ENCODE measurements around the gene ABCA13. TPM values are rescaled to one million over a fixed set of nuclear protein-coding genes. Genes with fewer than 3 reads are reported as not detected.

The ABCA13 gene
- total RNA-seq, 1 donor from 2014 or later: not detected

DNA sequence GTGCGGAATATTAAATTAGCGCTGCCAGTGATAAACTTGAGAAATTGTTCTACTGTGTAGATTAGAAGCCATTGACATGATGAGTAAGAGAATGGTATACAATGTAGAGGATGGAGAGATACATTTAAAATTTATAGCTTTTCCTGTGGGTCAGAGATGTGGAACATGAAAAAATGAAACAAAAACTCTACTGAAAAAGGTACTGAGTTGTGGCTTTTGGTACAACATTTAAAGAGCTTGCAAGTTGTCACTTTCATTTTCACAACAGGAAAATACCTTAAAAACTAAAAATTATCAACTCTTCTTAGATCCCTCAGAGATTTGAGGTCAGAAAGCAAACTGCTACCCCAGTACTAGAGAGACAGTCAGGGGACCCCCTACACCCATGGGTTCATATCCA, 404.3 kb downstream of the ABCA13 start:
- intact Hi-C loops (cut with micrococcal nuclease): no loop called here
- H3K9me3 Mint-ChIP-seq: no peaks in the 10 kb centered on the region
- no peak overlapping the region for H3K27ac Mint-ChIP-seq
- no peaks in the 10 kb centered on the region for H3K27me3 Mint-ChIP-seq
- DNase-seq: no peak
- no peaks in the 10 kb centered on the region for H3K36me3 Mint-ChIP-seq (ENCODE audit: low read depth)
- H3K4me3 Mint-ChIP-seq: no peak overlapping the region
- no peaks in the 10 kb centered on the region for H3K4me1 Mint-ChIP-seq

DNA sequence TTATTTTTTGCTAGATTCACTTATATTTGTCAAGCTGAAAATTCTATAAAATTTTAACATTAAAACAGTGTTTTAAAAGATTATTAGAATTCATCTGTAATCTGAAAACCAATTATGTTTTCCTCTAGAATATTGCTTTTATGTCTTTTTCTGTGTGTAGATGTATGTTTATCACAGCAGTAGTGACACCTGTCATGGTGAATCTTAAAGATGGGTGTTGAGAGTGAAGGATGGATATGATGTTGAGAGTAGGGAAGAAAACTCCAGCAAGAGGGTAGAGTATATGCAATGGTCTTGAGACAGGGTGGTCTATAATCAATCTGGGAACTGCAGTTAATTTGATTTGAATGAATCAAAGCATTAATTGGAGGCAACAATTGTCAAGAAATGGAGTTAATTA, 416.2 kb downstream of the ABCA13 start:
- intact Hi-C loops (cut with micrococcal nuclease): no loop called here
- H3K4me3 Mint-ChIP-seq: no peak overlapping the region
- no peak for DNase-seq
- no peak overlapping the region for H3K27ac Mint-ChIP-seq
- H3K4me1 Mint-ChIP-seq: no peaks in the 10 kb centered on the region
- no peaks in the 10 kb centered on the region for H3K36me3 Mint-ChIP-seq (ENCODE audit: low read depth)
- H3K27me3 Mint-ChIP-seq: no peaks in the 10 kb centered on the region
- H3K9me3 Mint-ChIP-seq: no peaks in the 10 kb centered on the region

DNA sequence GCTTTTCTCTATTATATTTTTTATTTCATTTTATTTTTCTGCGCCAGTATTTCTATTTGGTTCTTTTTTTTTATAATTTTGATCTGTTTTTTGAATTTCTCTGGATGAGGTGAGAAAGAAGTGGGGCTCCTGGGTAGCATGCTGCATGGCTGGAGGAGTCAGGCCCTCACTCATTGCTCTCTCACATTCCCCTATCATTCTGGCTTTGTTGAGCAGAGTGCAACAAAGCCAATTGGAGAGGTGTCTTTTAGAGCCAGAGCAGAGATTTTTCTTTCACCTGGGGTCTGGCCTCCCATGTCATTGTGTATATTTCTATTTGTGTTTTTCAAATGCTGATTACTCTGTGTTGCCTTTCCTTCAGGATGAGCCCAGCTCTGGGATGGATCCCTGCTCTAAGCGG, 423.1 kb downstream of the ABCA13 start:
- no peaks in the 10 kb centered on the region for H3K4me1 Mint-ChIP-seq
- H3K4me3 Mint-ChIP-seq: no peak overlapping the region
- intact Hi-C loops (cut with micrococcal nuclease): no loop called here
- no peak for DNase-seq
- H3K27me3 Mint-ChIP-seq: no peaks in the 10 kb centered on the region
- no peaks in the 10 kb centered on the region for H3K36me3 Mint-ChIP-seq (ENCODE audit: low read depth)
- no peak overlapping the region for H3K27ac Mint-ChIP-seq
- no peaks in the 10 kb centered on the region for H3K9me3 Mint-ChIP-seq

DNA sequence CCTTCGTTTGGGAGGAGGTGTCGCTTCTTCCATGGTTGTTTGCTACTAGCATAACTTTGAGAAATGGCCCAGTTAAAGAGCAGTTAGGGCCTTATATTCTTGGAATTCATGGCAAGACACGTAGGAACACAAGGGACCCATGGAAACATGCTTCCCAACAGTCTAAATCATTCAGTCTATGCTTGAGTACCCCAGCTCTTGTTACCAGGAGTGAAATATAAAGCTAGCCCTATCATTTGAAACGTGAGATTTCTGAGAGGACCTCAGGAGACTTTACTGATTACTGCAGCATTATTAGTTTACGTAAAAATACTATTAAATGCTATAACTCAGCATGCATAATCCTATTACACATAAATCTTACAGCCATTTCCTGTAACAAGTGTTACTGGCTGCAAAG, 424.5 kb downstream of the ABCA13 start:
- intact Hi-C loops (cut with micrococcal nuclease): no loop called here

GRCh38 chr7:48610705-48611104, 439.4 kb downstream of the ABCA13 start:
- Mint-ChIP-seq H3K9me3 (no peaks in the 10 kb centered on the region), H3K27me3 (no peaks in the 10 kb centered on the region), H3K36me3 (ENCODE audit: low read depth) (no peaks in the 10 kb centered on the region), H3K4me1 (no peaks in the 10 kb centered on the region), H3K4me3 (no peak overlapping the region), H3K27ac (no peak overlapping the region)
- DNase-seq: no peak
- intact Hi-C loops (cut with micrococcal nuclease): no loop called here

More for the DNA sequence above, 424.5 kb downstream of the ABCA13 start:
- Mint-ChIP-seq H3K27me3 (no peaks in the 10 kb centered on the region), H3K36me3 (ENCODE audit: low read depth) (no peaks in the 10 kb centered on the region), H3K4me1 (no peaks in the 10 kb centered on the region), H3K9me3 (no peaks in the 10 kb centered on the region), H3K27ac (no peak overlapping the region), H3K4me3 (no peak overlapping the region)
- DNase-seq: no peak

- no peak overlapping the region for H3K27ac Mint-ChIP-seq
- no peaks in the 10 kb centered on the region for H3K36me3 Mint-ChIP-seq (ENCODE audit: low read depth)
- no peaks in the 10 kb centered on the region for H3K9me3 Mint-ChIP-seq
- H3K4me3 Mint-ChIP-seq: no peak overlapping the region
- no peaks in the 10 kb centered on the region for H3K27me3 Mint-ChIP-seq
- intact Hi-C loops (cut with micrococcal nuclease): no loop called here
- no peak for DNase-seq
- H3K4me1 Mint-ChIP-seq: no peaks in the 10 kb centered on the region
Measured at GRCh38 chr7:48611993-48612392, 440.7 kb downstream of the ABCA13 start.

DNA sequence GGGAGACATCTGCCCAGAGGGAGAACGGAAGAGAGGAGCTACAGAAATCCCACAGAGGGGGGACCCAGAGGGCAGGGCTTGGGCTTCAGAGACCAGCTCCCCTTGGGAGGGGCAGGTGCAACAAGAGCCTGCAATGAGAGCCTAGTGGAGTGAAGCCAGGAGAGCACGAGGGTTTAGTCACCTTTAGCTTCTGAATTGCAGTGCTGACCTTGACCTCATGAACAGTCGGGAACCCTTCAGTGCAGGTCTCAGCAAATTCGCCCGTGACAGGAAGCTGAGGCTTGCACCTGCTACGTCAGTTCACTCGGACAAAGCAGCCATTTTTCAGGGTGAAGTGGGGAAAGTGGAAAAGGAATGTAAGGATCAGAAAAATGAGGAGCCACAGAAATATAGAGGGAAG, 446.2 kb downstream of the ABCA13 start:
- H3K27me3 Mint-ChIP-seq: no peaks in the 10 kb centered on the region
- DNase-seq: no peak
- no peaks in the 10 kb centered on the region for H3K9me3 Mint-ChIP-seq
- intact Hi-C loops (cut with micrococcal nuclease): no loop called here
- no peak overlapping the region for H3K27ac Mint-ChIP-seq
- H3K4me1 Mint-ChIP-seq: no peaks in the 10 kb centered on the region
- no peak overlapping the region for H3K4me3 Mint-ChIP-seq
- H3K36me3 Mint-ChIP-seq (ENCODE audit: low read depth): no peaks in the 10 kb centered on the region

DNA sequence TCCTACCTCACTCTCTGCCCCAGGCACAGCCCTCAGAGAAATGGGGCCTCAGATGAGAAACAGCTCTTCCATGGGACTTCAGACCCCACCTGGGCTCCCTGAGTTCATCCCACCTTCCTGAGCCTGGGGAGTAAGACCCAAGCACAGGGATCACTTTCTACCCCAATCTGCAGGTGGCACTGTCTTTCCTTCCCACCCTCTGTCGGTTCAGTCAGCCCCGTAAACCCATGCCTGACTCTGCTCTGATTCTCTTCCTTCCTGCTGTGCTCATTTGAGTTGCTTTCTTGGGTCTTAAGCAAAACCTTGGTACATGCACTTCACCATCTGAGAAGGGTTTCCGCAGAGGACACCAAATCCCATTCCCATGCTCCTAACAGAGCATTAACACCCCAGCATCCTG, 446.7 kb downstream of the ABCA13 start:
- H3K27ac Mint-ChIP-seq: no peak overlapping the region
- DNase-seq: no peak
- H3K4me3 Mint-ChIP-seq: no peak overlapping the region
- H3K27me3 Mint-ChIP-seq: no peaks in the 10 kb centered on the region
- intact Hi-C loops (cut with micrococcal nuclease): no loop called here
- no peaks in the 10 kb centered on the region for H3K9me3 Mint-ChIP-seq
- H3K36me3 Mint-ChIP-seq (ENCODE audit: low read depth): no peaks in the 10 kb centered on the region
- no peaks in the 10 kb centered on the region for H3K4me1 Mint-ChIP-seq

GRCh38 chr7:48621076-48621475, 449.8 kb downstream of the ABCA13 start:
- no peaks in the 10 kb centered on the region for H3K9me3 Mint-ChIP-seq
- no peaks in the 10 kb centered on the region for H3K4me1 Mint-ChIP-seq
- DNase-seq: no peak
- no peaks in the 10 kb centered on the region for H3K27me3 Mint-ChIP-seq
- no peaks in the 10 kb centered on the region for H3K36me3 Mint-ChIP-seq (ENCODE audit: low read depth)
- H3K4me3 Mint-ChIP-seq: no peak overlapping the region
- H3K27ac Mint-ChIP-seq: no peak overlapping the region
- intact Hi-C loops (cut with micrococcal nuclease): no loop called here

GRCh38 chr7:48627164-48627563, 455.9 kb downstream of the ABCA13 start:
- no peak for DNase-seq
- H3K4me1 Mint-ChIP-seq: peaks cover 6% of the 10 kb centered on the region
- H3K36me3 Mint-ChIP-seq (ENCODE audit: low read depth): no peaks in the 10 kb centered on the region
- intact Hi-C loops (cut with micrococcal nuclease): no loop called here
- no peak overlapping the region for H3K4me3 Mint-ChIP-seq
- no peaks in the 10 kb centered on the region for H3K9me3 Mint-ChIP-seq
- H3K27me3 Mint-ChIP-seq: no peaks in the 10 kb centered on the region
- H3K27ac Mint-ChIP-seq: no peak overlapping the region

DNA sequence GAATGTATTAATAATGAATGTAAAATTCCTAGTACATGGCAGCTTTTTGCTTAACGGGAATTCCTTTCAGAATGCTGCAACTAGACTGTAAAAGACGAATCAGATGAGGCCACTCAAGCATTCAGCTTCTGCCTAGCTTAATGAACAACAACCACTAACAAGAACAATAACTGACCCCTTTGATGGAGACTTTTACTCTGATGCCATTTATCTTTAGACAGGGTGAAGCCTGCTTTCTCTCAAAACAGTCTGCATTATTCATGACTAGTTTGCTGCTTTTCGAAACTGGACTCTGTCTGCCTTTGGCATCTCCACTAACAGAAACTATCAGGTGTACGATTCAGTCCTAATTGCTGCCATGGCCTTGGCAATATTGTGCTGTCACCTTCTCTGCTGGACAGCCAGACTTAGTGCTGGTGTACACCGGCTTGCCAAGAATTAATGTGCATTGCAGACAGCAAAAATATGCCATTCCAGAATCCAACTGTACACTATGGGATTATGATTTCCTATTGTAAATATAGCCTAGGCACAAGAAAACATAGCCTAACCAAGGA, 457.6 kb downstream of the ABCA13 start:
- Mint-ChIP-seq H3K4me1 (peaks cover 6% of the 10 kb centered on the region), H3K4me3 (no peak overlapping the region), H3K27me3 (no peaks in the 10 kb centered on the region), H3K9me3 (no peaks in the 10 kb centered on the region), H3K27ac (no peak overlapping the region), H3K36me3 (ENCODE audit: low read depth) (no peaks in the 10 kb centered on the region)
- DNase-seq: no peak
- intact Hi-C loops (cut with micrococcal nuclease): no loop called here

DNA sequence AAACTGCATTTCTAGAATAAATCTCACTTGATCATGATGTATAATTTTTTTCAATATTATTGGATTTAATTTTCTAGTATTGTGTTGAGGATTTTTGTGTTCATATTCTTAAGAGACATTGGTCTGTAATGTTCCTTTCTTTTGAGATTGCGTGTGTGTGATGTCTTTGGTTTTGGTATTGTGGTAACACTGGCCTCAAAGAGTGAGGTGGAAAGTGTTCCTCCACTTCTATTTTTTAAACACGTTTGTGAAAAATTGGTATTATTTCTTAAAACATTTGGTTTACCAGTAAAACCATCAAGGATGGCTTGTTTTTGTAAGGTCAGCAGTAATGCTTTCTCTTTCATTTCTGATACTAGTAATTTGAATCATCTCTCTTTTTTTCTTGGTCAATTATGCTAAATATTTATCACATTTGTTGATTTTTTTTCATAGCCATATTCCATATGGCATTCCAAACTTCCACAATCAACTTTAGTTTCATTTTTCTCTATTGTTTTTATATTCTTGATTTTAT, 462.9 kb downstream of the ABCA13 start:
- peak; percentile 63 for DNase-seq
- Mint-ChIP-seq H3K9me3 (no peaks in the 10 kb centered on the region), H3K4me3 (no peak overlapping the region), H3K4me1 (peaks cover 5% of the 10 kb centered on the region), H3K27me3 (no peaks in the 10 kb centered on the region), H3K36me3 (ENCODE audit: low read depth) (no peaks in the 10 kb centered on the region), H3K27ac (no peak overlapping the region)
- intact Hi-C loops (cut with micrococcal nuclease): no loop called here

GRCh38 chr7:48635796-48636195, 464.5 kb downstream of the ABCA13 start:
- intact Hi-C loops (cut with micrococcal nuclease): no loop called here
- no peaks in the 10 kb centered on the region for H3K27me3 Mint-ChIP-seq
- H3K9me3 Mint-ChIP-seq: no peaks in the 10 kb centered on the region
- DNase-seq: no peak
- no peak overlapping the region for H3K4me3 Mint-ChIP-seq
- H3K27ac Mint-ChIP-seq: no peak overlapping the region
- H3K4me1 Mint-ChIP-seq: peaks cover 3% of the 10 kb centered on the region
- H3K36me3 Mint-ChIP-seq (ENCODE audit: low read depth): no peaks in the 10 kb centered on the region

DNA sequence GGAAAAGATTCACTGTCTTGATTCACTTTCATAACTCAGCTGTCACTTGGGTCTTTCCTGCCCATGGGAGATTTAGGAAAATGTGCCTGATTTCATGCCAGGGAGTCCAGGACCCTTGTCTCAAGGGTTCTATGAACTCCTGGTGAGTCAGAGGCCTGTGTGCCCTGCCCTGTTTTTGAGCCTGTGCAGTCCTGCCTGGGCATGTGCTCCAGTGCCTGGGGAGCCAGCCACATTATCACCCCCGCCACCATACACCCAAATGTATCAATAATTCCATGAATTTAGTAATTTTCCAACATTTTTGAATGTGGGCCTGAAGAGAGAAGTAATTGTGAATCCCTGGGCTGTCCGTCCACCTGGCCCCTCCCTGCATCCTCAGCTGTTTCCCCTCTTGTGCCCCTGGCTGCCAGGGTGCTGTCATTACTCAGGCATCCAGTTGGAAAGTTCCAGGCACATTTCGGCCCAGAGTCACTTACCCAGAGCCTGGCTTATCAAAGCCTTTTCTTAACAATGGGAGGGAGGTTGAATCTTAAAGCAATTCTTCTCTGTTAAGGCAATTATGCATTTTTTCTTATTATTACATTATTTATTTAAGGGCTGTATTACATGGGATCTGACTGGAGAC, 465.2 kb downstream of the ABCA13 start:
- Mint-ChIP-seq H3K27me3 (no peaks in the 10 kb centered on the region), H3K9me3 (no peaks in the 10 kb centered on the region), H3K36me3 (ENCODE audit: low read depth) (no peaks in the 10 kb centered on the region), H3K4me3 (no peak overlapping the region), H3K27ac (no peak overlapping the region), H3K4me1 (peaks cover 3% of the 10 kb centered on the region)
- intact Hi-C loops (cut with micrococcal nuclease): no loop called here
- no peak for DNase-seq

DNA sequence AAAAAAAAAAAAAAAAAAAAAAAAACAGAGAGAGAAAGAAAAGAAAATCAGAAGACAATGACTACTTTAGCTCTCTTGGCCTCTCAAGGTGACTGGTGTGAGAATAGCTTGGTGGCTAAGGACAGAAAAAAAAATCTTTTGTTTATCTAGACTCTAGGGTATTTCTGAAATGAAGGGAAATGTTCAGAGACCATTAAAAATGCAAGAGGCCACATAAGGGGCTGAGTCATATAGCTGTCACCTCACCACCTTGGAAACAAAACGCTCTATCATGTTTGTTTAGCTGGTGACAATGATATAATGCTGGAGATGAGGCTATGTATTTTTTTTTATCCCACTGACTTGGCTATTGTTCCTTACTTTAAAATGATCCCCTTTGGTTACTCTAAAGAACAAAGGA, 466.1 kb downstream of the ABCA13 start:
- Mint-ChIP-seq H3K27me3 (no peaks in the 10 kb centered on the region), H3K9me3 (no peaks in the 10 kb centered on the region), H3K4me1 (peaks cover 3% of the 10 kb centered on the region), H3K4me3 (no peak overlapping the region), H3K36me3 (ENCODE audit: low read depth) (no peaks in the 10 kb centered on the region), H3K27ac (no peak overlapping the region)
- intact Hi-C loops (cut with micrococcal nuclease): no loop called here
- DNase-seq: no peak

All from activated CD4-positive, alpha-beta T cell treated with anti-CD3 and anti-CD28 coated beads, Interleukin-2, amount 10 ng/mL, durations not matched to agents 24 days and 14 days (primary cell).